GM12864 (cell line): ENCODE measurements around the gene CRELD1.
"Not testable (repeated sequence)": the region's sequence is repeated elsewhere in the genome, so short reads cannot be mapped to it uniquely, and the experiment has no call there.

Experiments
- DNase-seq: peaks from one replicate; pipeline ENCODE4 v3.0.0-alpha.2; 2011; ENCODE audit warnings: low read depth
- H3K4me3 ChIP-seq: 2 replicates; pipeline ENCODE4 v1.5.1; 2011; ENCODE audit warnings: mild to moderate bottlenecking, low read depth, low read length, control low read depth
- CTCF ChIP-seq: IDR thresholded peaks from 2 replicates; pipeline ENCODE4 v1.5.1; 2011; ENCODE audit warnings: low read depth, mild to moderate bottlenecking, moderate library complexity, low read length, control low read depth, inconsistent platforms; ENCODE audit errors: missing control alignments

Gene CRELD1

DNA sequence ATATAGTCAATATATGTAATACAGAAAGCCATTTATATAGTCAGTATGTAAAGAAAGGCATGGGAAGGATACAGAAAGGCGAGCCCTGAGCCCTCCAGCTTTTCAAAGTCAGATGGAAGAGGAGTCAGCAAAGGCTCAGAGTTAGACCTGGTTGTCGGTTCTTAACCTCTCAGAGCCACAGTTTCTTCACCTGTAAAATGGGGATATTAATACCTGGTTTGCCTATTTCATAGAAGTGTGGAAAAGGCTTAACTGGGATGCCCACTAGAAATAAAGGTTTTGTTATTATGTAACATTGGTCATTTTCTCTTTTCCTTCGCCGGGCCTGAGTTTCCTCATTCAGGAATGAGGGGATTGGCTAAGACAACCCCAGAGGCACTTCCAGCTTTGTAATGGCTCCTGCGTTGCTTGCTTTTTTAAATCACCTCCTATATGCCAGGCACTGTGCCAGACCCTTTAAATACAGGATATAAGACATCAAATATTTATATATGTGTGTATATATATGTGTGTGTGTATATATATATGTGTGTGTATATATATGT is 2.4 kb downstream of the CRELD1 start:
- DNase-seq: no peak
- H3K4me3 ChIP-seq: no peak overlapping the region
- no peak for TF ChIP-seq CTCF

- no peak for DNase-seq
- TF ChIP-seq CTCF: no peak
- no peak overlapping the region for H3K4me3 ChIP-seq
Measured at GRCh38 chr3:9937486-9938238, 4.0 kb downstream of the CRELD1 start.

DNA sequence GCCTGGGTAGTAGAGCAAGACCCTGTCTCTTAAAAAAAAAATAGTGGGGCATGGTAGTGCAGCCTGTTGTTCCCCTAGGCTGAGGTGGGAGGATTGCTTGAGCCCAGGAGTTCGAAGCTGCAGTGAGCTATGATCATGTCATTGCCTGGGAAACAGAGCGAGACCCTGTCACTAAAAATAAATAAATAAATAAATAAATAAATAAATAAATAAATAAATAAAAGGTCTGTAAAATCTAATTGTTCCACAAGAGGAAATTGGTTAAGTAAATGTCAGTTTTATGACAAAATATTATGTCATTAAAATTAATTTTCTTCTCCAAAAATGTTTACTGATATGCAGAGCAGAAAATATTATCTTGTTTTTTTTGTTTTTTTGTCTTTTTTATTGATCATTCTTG is 5.3 kb downstream of the CRELD1 start:
- no peak overlapping the region for H3K4me3 ChIP-seq
- TF ChIP-seq CTCF: no peak
- DNase-seq: no peak

DNA sequence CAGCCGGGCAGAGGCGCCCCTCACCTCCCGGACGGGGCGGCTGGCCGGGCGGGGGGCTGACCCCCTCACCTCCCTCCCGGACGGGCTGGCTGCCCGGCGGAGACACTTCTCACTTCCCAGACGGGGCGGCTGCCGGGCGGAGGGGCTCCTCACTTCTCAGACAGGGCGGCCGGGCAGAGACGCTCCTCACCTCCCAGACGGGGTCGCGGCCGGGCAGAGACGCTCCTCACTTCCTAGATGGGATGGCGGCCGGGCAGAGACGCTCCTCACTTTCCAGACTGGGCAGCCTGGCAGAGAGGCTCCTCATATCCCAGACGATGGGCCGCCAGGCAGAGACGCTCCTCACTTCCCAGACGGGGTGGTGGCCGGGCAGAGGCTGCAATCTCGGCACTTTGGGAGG is 6.3 kb downstream of the CRELD1 start:
- not testable (repeated sequence) for H3K4me3 ChIP-seq, DNase-seq

- DNase-seq: no peak
- no peak overlapping the region for H3K4me3 ChIP-seq
- TF ChIP-seq CTCF: no peak
Measured at GRCh38 chr3:9940746-9941145, 7.1 kb downstream of the CRELD1 start.

GRCh38 chr3:9942164-9942563 is 8.5 kb downstream of the CRELD1 start:
- DNase-seq: no peak
- TF ChIP-seq CTCF: no peak
- H3K4me3 ChIP-seq: no peak overlapping the region

DNA sequence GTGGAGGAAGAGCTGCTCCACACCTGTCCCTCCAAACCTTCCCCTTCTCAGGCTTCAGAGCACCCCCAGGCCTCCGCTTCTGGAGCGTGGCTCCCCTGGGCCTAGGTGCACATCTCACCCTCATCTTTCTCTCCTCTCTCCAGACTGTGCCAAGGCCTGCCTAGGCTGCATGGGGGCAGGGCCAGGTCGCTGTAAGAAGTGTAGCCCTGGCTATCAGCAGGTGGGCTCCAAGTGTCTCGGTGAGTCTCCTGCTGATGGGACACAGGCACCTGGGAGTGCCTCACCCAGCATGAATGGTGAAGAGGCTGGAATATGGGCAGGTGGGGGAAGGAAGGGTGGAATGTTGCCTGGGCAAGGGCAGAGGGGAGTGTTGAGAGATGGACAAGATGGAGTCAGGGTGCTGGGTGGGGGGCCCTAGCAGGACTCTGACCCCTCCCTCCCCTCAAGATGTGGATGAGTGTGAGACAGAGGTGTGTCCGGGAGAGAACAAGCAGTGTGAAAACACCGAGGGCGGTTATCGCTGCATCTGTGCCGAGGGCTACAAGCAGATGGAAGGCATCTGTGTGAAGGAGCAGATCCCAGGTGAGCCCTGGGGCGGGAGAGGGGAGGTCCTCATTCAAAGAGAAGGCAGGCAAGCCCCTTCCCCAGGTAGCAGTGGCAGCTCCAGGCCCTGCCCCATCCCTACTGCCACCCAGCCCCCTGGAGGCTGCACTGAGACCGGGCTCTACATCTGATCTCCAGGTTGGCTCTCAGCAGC is 9.5 kb downstream of the CRELD1 start:
- no peak for DNase-seq
- no peak for TF ChIP-seq CTCF
- H3K4me3 ChIP-seq: no peak overlapping the region
